HepG2 (cell line): Measurements from ENCODE around the gene RUSC1. TPM values are rescaled to one million over a fixed set of nuclear protein-coding genes. Genes with fewer than 3 reads are reported as not detected.

Experiments
- ATF4 ChIP-seq, 2 experiments: fragments of 450-650 bp in 1 of 2; sonication (generic) in 1 of 2; formaldehyde crosslinking; IDR thresholded peaks; 2 replicates each; pipeline versions ENCODE4 v1.5.0 to v1.8.0; 2020 to 2022; ENCODE audit warnings: mild to moderate bottlenecking in 1 of 2, missing genetic modification reagents in 1 of 2
- ATRX ChIP-seq: sonication (generic); formaldehyde crosslinking; IDR thresholded peaks from 2 replicates; pipeline ENCODE4 v1.4.0; 2020; ENCODE audit warnings: missing genetic modification reagents, borderline replicate concordance
- CENPX ChIP-seq: sonication (generic); formaldehyde crosslinking; IDR thresholded peaks from 2 replicates; pipeline ENCODE4 v1.9.0; 2021; ENCODE audit warnings: mild to moderate bottlenecking, missing genetic modification reagents, moderate library complexity
- GABPA ChIP-seq, 2 experiments: IDR thresholded peaks; 2 replicates each; pipeline ENCODE4 v1.6.1; 2011 to 2016; ENCODE audit warnings: low read depth in 2 of 2, low read length in 1 of 2, missing biosample characterization in 1 of 2, missing genetic modification characterization in 1 of 2
- HIVEP1 ChIP-seq: sonication (generic); formaldehyde crosslinking; IDR thresholded peaks from 2 replicates; pipeline ENCODE4 v1.4.0; 2020; ENCODE audit warnings: mild to moderate bottlenecking, missing genetic modification reagents
- HOXA7 ChIP-seq: sonication (generic); formaldehyde crosslinking; IDR thresholded peaks from 2 replicates; pipeline ENCODE4 v1.8.1; 2022; ENCODE audit warnings: mild to moderate bottlenecking, missing genetic modification reagents, moderate library complexity
- KLF12 ChIP-seq: sonication (generic); formaldehyde crosslinking; IDR thresholded peaks from 2 replicates; pipeline ENCODE4 v1.4.0; 2020; ENCODE audit warnings: missing genetic modification reagents, borderline replicate concordance
- MAFK ChIP-seq, 2 experiments: IDR thresholded peaks in 1 of 2; conservative IDR thresholded peaks in 1 of 2; 2 replicates each; pipeline ENCODE4 v1.6.1; 2011; ENCODE audit warnings: improper control_type of control experiment in 2 of 2, low read length in 2 of 2
- PAF1 ChIP-seq: IDR thresholded peaks from 2 replicates; pipeline ENCODE4 v1.6.1; 2016; ENCODE audit warnings: missing genetic modification reagents, missing compliant biosample characterization
- SCMH1 ChIP-seq: sonication (generic); formaldehyde crosslinking; IDR thresholded peaks from 2 replicates; pipeline ENCODE4 v1.9.0; 2021; ENCODE audit warnings: missing genetic modification reagents, mild to moderate bottlenecking, borderline replicate concordance
- SOX6 ChIP-seq, 2 experiments: fragments of 450-650 bp in 1 of 2; sonication (generic) in 1 of 2; formaldehyde crosslinking in 1 of 2; IDR thresholded peaks; 2 replicates each; pipeline versions ENCODE4 v1.4.0 to v1.6.1; 2017 to 2020; ENCODE audit warnings: antibody characterized with exemption in 1 of 2, mild to moderate bottlenecking in 1 of 2, missing genetic modification reagents in 1 of 2
- THAP9 ChIP-seq: sonication (generic); formaldehyde crosslinking; IDR thresholded peaks from 2 replicates; pipeline ENCODE4; 2020; ENCODE audit warnings: missing genetic modification reagents, mild to moderate bottlenecking, borderline replicate concordance
- TRAFD1 ChIP-seq: sonication (generic); formaldehyde crosslinking; IDR thresholded peaks from 2 replicates; pipeline ENCODE4 v1.5.1; 2020; ENCODE audit warnings: missing genetic modification reagents, mild to moderate bottlenecking, borderline replicate concordance
- XRCC5 ChIP-seq: fragments of 200-400 bp; formaldehyde crosslinking; optimal IDR thresholded peaks from 2 replicates; pipeline ENCODE3; 2017; ENCODE audit warnings: mild to moderate bottlenecking, low read length
- ZBTB21 ChIP-seq: sonication (generic); formaldehyde crosslinking; IDR thresholded peaks from 2 replicates; pipeline ENCODE4 v1.4.0; 2020; ENCODE audit warnings: missing genetic modification reagents
- ZNF138 ChIP-seq: sonication (generic); formaldehyde crosslinking; IDR thresholded peaks from 2 replicates; pipeline ENCODE4 v1.5.0; 2020; ENCODE audit warnings: mild to moderate bottlenecking, low read depth, missing genetic modification reagents
- ZNF20 ChIP-seq: sonication (generic); formaldehyde crosslinking; IDR thresholded peaks from 2 replicates; pipeline ENCODE4 v1.4.0; 2020; ENCODE audit warnings: mild to moderate bottlenecking, moderate library complexity, missing genetic modification reagents
- ZNF263 ChIP-seq: sonication (generic); formaldehyde crosslinking; IDR thresholded peaks from 2 replicates; pipeline ENCODE4 v1.4.0; 2020; ENCODE audit warnings: missing genetic modification reagents
- ZNF296 ChIP-seq: sonication (generic); formaldehyde crosslinking; conservative IDR thresholded peaks from 2 replicates; pipeline ENCODE4 v1.5.0; 2020; ENCODE audit warnings: mild to moderate bottlenecking, missing genetic modification reagents
- ZNF431 ChIP-seq: sonication (generic); formaldehyde crosslinking; IDR thresholded peaks from 2 replicates; pipeline ENCODE4 v1.9.0; 2022; ENCODE audit warnings: missing genetic modification reagents, low read depth, mild to moderate bottlenecking, borderline replicate concordance
- ZNF451 ChIP-seq: sonication (generic); formaldehyde crosslinking; IDR thresholded peaks from 2 replicates; pipeline ENCODE4 v1.5.0; 2020; ENCODE audit warnings: mild to moderate bottlenecking, missing genetic modification reagents
- ZNF512 ChIP-seq: sonication (generic); formaldehyde crosslinking; IDR thresholded peaks from 2 replicates; pipeline ENCODE4 v1.4.0; 2020; ENCODE audit warnings: mild to moderate bottlenecking, missing genetic modification reagents
- ZNF619 ChIP-seq: sonication (generic); formaldehyde crosslinking; IDR thresholded peaks from 2 replicates; pipeline ENCODE4 v1.4.0; 2020; ENCODE audit warnings: mild to moderate bottlenecking, missing genetic modification reagents
- polyA plus RNA-seq, 8 experiments: library from polyadenylated mRNA; depleted of rRNA in 3 of 8; stranded (reverse) in 7 of 8; unstranded in 1 of 8; fragments of >200 nt; fragmentation: Illumina TruSeq in 4 of 8; extraction: Trizol in 4 of 8; gene quantifications; 2 replicates each; pipeline versions ENCODE4 v1.2.1 to v1.2.3, GENCODE V29; 2011 to 2016; ENCODE audit warnings: low read depth in 4 of 8, missing spikeins in 1 of 8, mixed read lengths in 1 of 8; ENCODE audit not compliant: insufficient read depth in 1 of 8
- total RNA-seq, 5 experiments: library from RNA; depleted of rRNA; stranded (reverse); fragments of >200 nt; fragmentation: Illumina TruSeq; extraction: Trizol; gene quantifications; 2 replicates each; pipeline ENCODE4 v1.2.3, GENCODE V29; 2016; ENCODE audit warnings: low read depth in 1 of 5

RUSC1 gene
- total and polyA plus RNA-seq, 2 of the 13 experiments (the other 11 are each of a cell fraction or from before 2014, with no cell fraction given), result 18.7 to 20.4 TPM

GRCh38 chr1:155323729-155324036 lies 3.0 kb downstream of the RUSC1 start (continued):
- TF ChIP-seq THAP9 (CRISPR knock-in tag) (0 out of 2 replicates have a peak, but pooled peaks have one; percentile 21), HIVEP1 (CRISPR knock-in tag) (no peak; the same call in 1 of the 2 replicates), ZBTB21 (CRISPR knock-in tag) (no peak), ATRX (CRISPR knock-in tag) (no peak), ZNF512 (CRISPR knock-in tag) (no peak), ZNF138 (no peak), GABPA (IDR thresholded peaks at IDR 0.05; ENCODE audit: low read depth, low read length) (no peak), GABPA (CRISPR knock-in tag; IDR thresholded peaks at IDR 0.05; ENCODE audit: low read depth) (no peak), ZNF431 (no peak), MAFK (conservative IDR thresholded peaks at IDR 0.05 in 1 of 2, IDR thresholded peaks at IDR 0.05 in 1 of 2; ENCODE audit: low read length in 2 of 2) (no peak), PAF1 (CRISPR knock-in tag) (no peak), TRAFD1 (no peak), XRCC5 (no peak), CENPX (CRISPR knock-in tag) (no peak), ATF4 (CRISPR knock-in tag; IDR thresholded peaks at IDR 0.05) (no peak), SCMH1 (CRISPR knock-in tag) (no peak), ZNF296 (no peak), KLF12 (CRISPR knock-in tag) (no peak; the same call in 1 of the 2 replicates), ZNF263 (CRISPR knock-in tag) (no peak), ZNF619 (CRISPR knock-in tag) (no peak; the same call in 1 of the 2 replicates), SOX6 (IDR thresholded peaks at IDR 0.05) (no peak), SOX6 (CRISPR knock-in tag; IDR thresholded peaks at IDR 0.05) (no peak), ZNF20 (CRISPR knock-in tag) (no peak), ZNF451 (CRISPR knock-in tag) (no peak), HOXA7 (CRISPR knock-in tag) (no peak)
